ENCODE measurements around the gene TRIML1. TPM values are rescaled to one million over a fixed set of nuclear protein-coding genes. Genes with fewer than 3 reads are reported as not detected.

Gene TRIML1
- total RNA-seq, 1 experiment from 2014 or later: not detected

DNA sequence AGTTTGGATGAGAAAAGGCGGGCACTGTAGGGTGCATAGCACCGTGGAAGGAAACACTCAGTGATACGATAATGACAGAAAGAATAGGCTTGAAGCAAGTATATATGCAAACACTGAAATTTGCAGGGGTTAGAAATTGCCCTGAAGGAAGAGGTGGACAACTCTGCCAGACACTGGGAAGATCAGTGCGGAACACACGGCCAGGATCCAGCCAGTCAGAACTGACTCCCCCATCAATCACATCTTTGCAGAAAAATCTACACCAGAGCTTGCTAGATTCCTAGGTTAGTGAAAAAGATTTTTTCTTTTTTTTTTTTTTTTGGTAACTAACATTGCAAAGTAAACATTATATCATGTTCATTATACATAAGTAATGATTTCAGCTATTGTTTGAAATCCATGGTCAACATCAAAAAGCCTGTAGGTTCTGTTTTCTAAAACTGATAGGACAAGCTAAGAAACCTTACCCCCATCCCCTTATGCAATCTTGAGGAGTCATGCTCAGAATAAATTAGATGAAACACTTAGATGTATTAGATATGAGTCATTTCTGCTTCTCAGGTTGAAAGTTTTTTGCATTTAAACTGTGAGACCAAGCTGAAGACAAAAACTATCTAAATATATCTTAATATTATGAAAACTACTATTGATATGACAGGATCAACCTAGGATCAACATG is 38.9 kb downstream of the TRIML1 start:
- Histone ChIP-seq H3K18ac (ENCODE audit: insufficient read length, low read depth, low read length) (no peak overlapping the region), H3K79me2 (ENCODE audit: insufficient read depth, low read length) (no peaks in the 10 kb centered on the region), H3K9ac (ENCODE audit: extremely low read depth, insufficient read length, low read length) (no peak overlapping the region), H2BK15ac (ENCODE audit: low read depth, low read length) (no peak overlapping the region), H2BK12ac (ENCODE audit: insufficient read length, low read depth, low read length) (no peak overlapping the region), H3K4ac (ENCODE audit: low read depth, low read length) (no peak overlapping the region), H2BK20ac (ENCODE audit: low read depth, low read length, poor library complexity, severe bottlenecking) (no peak overlapping the region), H3T11ph (ENCODE audit: low read length) (no peak overlapping the region), H3K9me3 (ENCODE audit: control insufficient read depth, low read depth, low read length) (no peaks in the 10 kb centered on the region), H4K20me1 (ENCODE audit: control insufficient read depth, insufficient read depth, insufficient read length) (no peaks in the 10 kb centered on the region), H4K8ac (replicated peaks; ENCODE audit: insufficient read length, low read depth, low read length) (no peak overlapping the region), H3K27ac (ENCODE audit: insufficient read length, low read depth, low read length) (no peak overlapping the region), H3K79me1 (ENCODE audit: insufficient read depth, low read depth, low read length, poor library complexity, severe bottlenecking) (no peaks in the 10 kb centered on the region), H3K23me2 (ENCODE audit: insufficient read length, low read depth, low read length, poor library complexity, severe bottlenecking) (no peaks in the 10 kb centered on the region), H2AFZ (ENCODE audit: low read length) (no peak overlapping the region), H3K23ac (ENCODE audit: insufficient read length, low read depth, low read length) (no peak overlapping the region), H3K27me3 (ENCODE audit: insufficient read depth, low read length) (no peaks in the 10 kb centered on the region), H3K56ac (ENCODE audit: insufficient read length, low read depth, low read length) (no peak overlapping the region), H4K91ac (ENCODE audit: insufficient read length, low read depth, low read length) (no peak overlapping the region), H2AK5ac (ENCODE audit: insufficient read length, low read length) (no peak overlapping the region), H3K4me1 (ENCODE audit: insufficient read depth, low read length) (no peaks in the 10 kb centered on the region), H2BK120ac (ENCODE audit: low read depth, low read length, poor library complexity, severe bottlenecking) (no peak overlapping the region), H3K4me2 (ENCODE audit: insufficient read depth, insufficient read length, low read length) (no peak overlapping the region), H2BK5ac (ENCODE audit: insufficient read length, low read length) (no peak overlapping the region), H3K14ac (ENCODE audit: insufficient read depth, low read length) (no peak overlapping the region), H4K5ac (ENCODE audit: insufficient read length, low read depth, low read length) (no peak overlapping the region)
- Mint-ChIP-seq H3K27ac (no peak overlapping the region; a peak in 1 of 7 replicates), H3K4me1 (peaks cover 4 to 9% of the 10 kb centered on the region in 2 experiments; a peak in 3 of 4 replicates), H3K4me3 (no peak overlapping the region), H3K9me3 (peaks cover 9 to 19% of the 10 kb centered on the region in 2 experiments), H3K36me3 (ENCODE audit: insufficient read depth in 1 of 3, low read depth in 3 of 3) (peaks cover 0 to 11% (median 2%) of the 10 kb centered on the region in 3 experiments; a peak in 4 of 7 replicates), H3K27me3 (ENCODE audit: low read depth) (no peaks in the 10 kb centered on the region)
- WGBS (ENCODE audit: extremely low coverage, insufficient read length, low lambda C conversion rate): no CpG with 5 or more reads among the region's 5 CpGs
- DNase-seq: no peak
- TF ChIP-seq, protein P1, sequence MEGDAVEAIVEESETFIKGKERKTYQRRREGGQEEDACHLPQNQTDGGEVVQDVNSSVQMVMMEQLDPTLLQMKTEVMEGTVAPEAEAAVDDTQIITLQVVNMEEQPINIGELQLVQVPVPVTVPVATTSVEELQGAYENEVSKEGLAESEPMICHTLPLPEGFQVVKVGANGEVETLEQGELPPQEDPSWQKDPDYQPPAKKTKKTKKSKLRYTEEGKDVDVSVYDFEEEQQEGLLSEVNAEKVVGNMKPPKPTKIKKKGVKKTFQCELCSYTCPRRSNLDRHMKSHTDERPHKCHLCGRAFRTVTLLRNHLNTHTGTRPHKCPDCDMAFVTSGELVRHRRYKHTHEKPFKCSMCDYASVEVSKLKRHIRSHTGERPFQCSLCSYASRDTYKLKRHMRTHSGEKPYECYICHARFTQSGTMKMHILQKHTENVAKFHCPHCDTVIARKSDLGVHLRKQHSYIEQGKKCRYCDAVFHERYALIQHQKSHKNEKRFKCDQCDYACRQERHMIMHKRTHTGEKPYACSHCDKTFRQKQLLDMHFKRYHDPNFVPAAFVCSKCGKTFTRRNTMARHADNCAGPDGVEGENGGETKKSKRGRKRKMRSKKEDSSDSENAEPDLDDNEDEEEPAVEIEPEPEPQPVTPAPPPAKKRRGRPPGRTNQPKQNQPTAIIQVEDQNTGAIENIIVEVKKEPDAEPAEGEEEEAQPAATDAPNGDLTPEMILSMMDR (conservative IDR thresholded peaks at IDR 0.05): no peak
